ENCODE data around the gene AMH.
A peak's percentile ranks its signal among the peaks of the same experiment; 100 is the strongest.

The AMH gene

GRCh38 chr19:2233601-2234280 lies 15.4 kb upstream of the AMH start:
- Histone ChIP-seq H3K4me3 (ENCODE audit: low read length) (no peak overlapping the region), H3K36me3 (ENCODE audit: insufficient read depth, low read length) (peaks cover 50% of the 10 kb centered on the region), H3K9me3 (ENCODE audit: low read length) (no peaks in the 10 kb centered on the region), H3K27me3 (ENCODE audit: insufficient read depth, low read length) (no peaks in the 10 kb centered on the region), H3K4me1 (ENCODE audit: insufficient read depth, low read length) (peaks cover 28% of the 10 kb centered on the region), H2AFZ (ENCODE audit: low read depth, low read length) (no peak overlapping the region)

GRCh38 chr19:2234996-2235380 lies 14.1 kb upstream of the AMH start:
- H3K4me1 ChIP-seq (ENCODE audit: insufficient read depth, low read length), result peaks cover 38% of the 10 kb centered on the region
- peak overlapping the region; percentile 50 for H3K4me3 ChIP-seq (ENCODE audit: low read length)
- no peak overlapping the region for H2AFZ ChIP-seq (ENCODE audit: low read depth, low read length)
- H3K9me3 ChIP-seq (ENCODE audit: low read length), result no peaks in the 10 kb centered on the region
- peaks cover 39% of the 10 kb centered on the region for H3K36me3 ChIP-seq (ENCODE audit: insufficient read depth, low read length)
- no peaks in the 10 kb centered on the region for H3K27me3 ChIP-seq (ENCODE audit: insufficient read depth, low read length)

GRCh38 chr19:2235381-2236063 lies 13.6 kb upstream of the AMH start:
- Histone ChIP-seq H3K36me3 (ENCODE audit: insufficient read depth, low read length) (peaks cover 34% of the 10 kb centered on the region), H3K9me3 (ENCODE audit: low read length) (no peaks in the 10 kb centered on the region)

GRCh38 chr19:2236064-2236313 lies 13.1 kb upstream of the AMH start:
- H3K36me3 ChIP-seq (ENCODE audit: insufficient read depth, low read length), result peaks cover 30% of the 10 kb centered on the region
- peak overlapping the region; percentile 50 for H3K4me3 ChIP-seq (ENCODE audit: low read length)
- H3K9me3 ChIP-seq (ENCODE audit: low read length), result no peaks in the 10 kb centered on the region
- H3K27me3 ChIP-seq (ENCODE audit: insufficient read depth, low read length), result no peaks in the 10 kb centered on the region
- peaks cover 48% of the 10 kb centered on the region for H3K4me1 ChIP-seq (ENCODE audit: insufficient read depth, low read length)
- H2AFZ ChIP-seq (ENCODE audit: low read depth, low read length), result no peak overlapping the region

More at GRCh38 chr19:2235381-2236063, 13.6 kb upstream of the AMH start:
- no peaks in the 10 kb centered on the region for H3K27me3 ChIP-seq (ENCODE audit: insufficient read depth, low read length)
- peak overlapping the region; percentile 50 for H3K4me3 ChIP-seq (ENCODE audit: low read length)
- peaks cover 43% of the 10 kb centered on the region for H3K4me1 ChIP-seq (ENCODE audit: insufficient read depth, low read length)
- no peak overlapping the region for H2AFZ ChIP-seq (ENCODE audit: low read depth, low read length)

- H3K4me1 ChIP-seq (ENCODE audit: insufficient read depth, low read length), result peaks cover 51% of the 10 kb centered on the region
- H3K9me3 ChIP-seq (ENCODE audit: low read length), result no peaks in the 10 kb centered on the region
- H2AFZ ChIP-seq (ENCODE audit: low read depth, low read length), result no peak within 1 kb of the TSS
- H3K4me3 ChIP-seq (ENCODE audit: low read length), result peak within 1 kb of the TSS; percentile 50
- H3K27me3 ChIP-seq (ENCODE audit: insufficient read depth, low read length), result no peaks in the 10 kb centered on the region
- H3K36me3 ChIP-seq (ENCODE audit: insufficient read depth, low read length), result peaks cover 27% of the 10 kb centered on the region
Observed at GRCh38 chr19:2236314-2237050, 12.6 kb upstream of the AMH start, which contains the start of the genes PLEKHJ1 and SF3A2. Gene PLEKHJ1, minus strand, starts transcription at chr19:2236329. Its CDS starts 81 bp downstream, at chr19:2236248. Gene SF3A2, plus strand, starts transcription at chr19:2236824. Its CDS starts 6,595 bp downstream, at chr19:2243419.

GRCh38 chr19:2237051-2237868 lies 11.9 kb upstream of the AMH start:
- H3K9me3 ChIP-seq (ENCODE audit: low read length), result no peaks in the 10 kb centered on the region
- peak overlapping the region; percentile 50 for H3K4me3 ChIP-seq (ENCODE audit: low read length)
- no peak overlapping the region for H2AFZ ChIP-seq (ENCODE audit: low read depth, low read length)
- H3K4me1 ChIP-seq (ENCODE audit: insufficient read depth, low read length), result peaks cover 54% of the 10 kb centered on the region
- H3K27me3 ChIP-seq (ENCODE audit: insufficient read depth, low read length), result no peaks in the 10 kb centered on the region
- peaks cover 28% of the 10 kb centered on the region for H3K36me3 ChIP-seq (ENCODE audit: insufficient read depth, low read length)

GRCh38 chr19:2237869-2238153 lies 11.3 kb upstream of the AMH start:
- H3K36me3 ChIP-seq (ENCODE audit: insufficient read depth, low read length), result peaks cover 28% of the 10 kb centered on the region
- peaks cover 54% of the 10 kb centered on the region for H3K4me1 ChIP-seq (ENCODE audit: insufficient read depth, low read length)
- no peaks in the 10 kb centered on the region for H3K27me3 ChIP-seq (ENCODE audit: insufficient read depth, low read length)
- no peaks in the 10 kb centered on the region for H3K9me3 ChIP-seq (ENCODE audit: low read length)
- peak overlapping the region; percentile 50 for H3K4me3 ChIP-seq (ENCODE audit: low read length)
- H2AFZ ChIP-seq (ENCODE audit: low read depth, low read length), result no peak overlapping the region

GRCh38 chr19:2239173-2239572 lies 9.9 kb upstream of the AMH start:
- peaks cover 52% of the 10 kb centered on the region for H3K4me1 ChIP-seq (ENCODE audit: insufficient read depth, low read length)
- no peaks in the 10 kb centered on the region for H3K27me3 ChIP-seq (ENCODE audit: insufficient read depth, low read length)
- H3K36me3 ChIP-seq (ENCODE audit: insufficient read depth, low read length), result peaks cover 28% of the 10 kb centered on the region
- no peaks in the 10 kb centered on the region for H3K9me3 ChIP-seq (ENCODE audit: low read length)
- no peak overlapping the region for H2AFZ ChIP-seq (ENCODE audit: low read depth, low read length)
- peak overlapping the region; percentile 50 for H3K4me3 ChIP-seq (ENCODE audit: low read length)

- H3K9me3 ChIP-seq (ENCODE audit: low read length), result no peaks in the 10 kb centered on the region
- H3K27me3 ChIP-seq (ENCODE audit: insufficient read depth, low read length), result no peaks in the 10 kb centered on the region
- H3K36me3 ChIP-seq (ENCODE audit: insufficient read depth, low read length), result peaks cover 36% of the 10 kb centered on the region
- peaks cover 48% of the 10 kb centered on the region for H3K4me1 ChIP-seq (ENCODE audit: insufficient read depth, low read length)
- peak overlapping the region; percentile 50 for H3K4me3 ChIP-seq (ENCODE audit: low read length)
- no peak overlapping the region for H2AFZ ChIP-seq (ENCODE audit: low read depth, low read length)
Observed at GRCh38 chr19:2239771-2240770, 9.1 kb upstream of the AMH start.

GRCh38 chr19:2240881-2241760 lies 8.0 kb upstream of the AMH start:
- Histone ChIP-seq H3K4me1 (ENCODE audit: insufficient read depth, low read length) (peaks cover 45% of the 10 kb centered on the region), H3K27me3 (ENCODE audit: insufficient read depth, low read length) (no peaks in the 10 kb centered on the region), H3K9me3 (ENCODE audit: low read length) (no peaks in the 10 kb centered on the region), H3K36me3 (ENCODE audit: insufficient read depth, low read length) (peaks cover 46% of the 10 kb centered on the region), H3K4me3 (ENCODE audit: low read length) (no peak overlapping the region), H2AFZ (ENCODE audit: low read depth, low read length) (no peak overlapping the region)

- Histone ChIP-seq H2AFZ (ENCODE audit: low read depth, low read length) (no peak overlapping the region), H3K4me3 (ENCODE audit: low read length) (no peak overlapping the region), H3K4me1 (ENCODE audit: insufficient read depth, low read length) (peaks cover 43% of the 10 kb centered on the region), H3K9me3 (ENCODE audit: low read length) (no peaks in the 10 kb centered on the region), H3K27me3 (ENCODE audit: insufficient read depth, low read length) (no peaks in the 10 kb centered on the region), H3K36me3 (ENCODE audit: insufficient read depth, low read length) (peaks cover 56% of the 10 kb centered on the region)
Observed at GRCh38 chr19:2242092-2242537, 7.0 kb upstream of the AMH start.

Measured in neuron (in vitro differentiated cells).